GM19193 (cell line): Measurements from ENCODE around the gene ZNF214.

ENCODE experiments used
- POLR2A ChIP-seq: IDR thresholded peaks from 4 replicates; pipeline ENCODE4 v1.6.1; 2011; ENCODE audit not compliant: insufficient read depth, insufficient read length; ENCODE audit errors: extremely low read depth

Gene ZNF214

GRCh38 chr11:7020183-7020917, at the start of gene ZNF214, which contains the start of gene NLRP14:
ZNF214 (minus strand) TSS chr11:7020346; CDS start chr11:7002835, 17,511 bp downstream.
NLRP14 (plus strand) TSS chr11:7020479; CDS start chr11:7038587, 18,108 bp downstream.
- no peak for TF ChIP-seq POLR2A

GRCh38 chr11:7062534-7062933, 42.4 kb upstream of the ZNF214 start:
- TF ChIP-seq POLR2A = no peak

GRCh38 chr11:7060868-7061267, 40.7 kb upstream of the ZNF214 start:
- no peak for TF ChIP-seq POLR2A

- no peak for TF ChIP-seq POLR2A
Observed at GRCh38 chr11:7057641-7058040, 37.5 kb upstream of the ZNF214 start.

GRCh38 chr11:7056828-7057513, 36.8 kb upstream of the ZNF214 start:
- TF ChIP-seq POLR2A = no peak

GRCh38 chr11:7050191-7050590, 30.0 kb upstream of the ZNF214 start:
- no peak for TF ChIP-seq POLR2A

GRCh38 chr11:7046474-7047175, 26.5 kb upstream of the ZNF214 start:
- TF ChIP-seq POLR2A = no peak

GRCh38 chr11:7034019-7034418, 13.9 kb upstream of the ZNF214 start:
- no peak for TF ChIP-seq POLR2A

GRCh38 chr11:7032692-7033091, 12.5 kb upstream of the ZNF214 start:
- TF ChIP-seq POLR2A = no peak

- TF ChIP-seq POLR2A = no peak
Observed at GRCh38 chr11:7031471-7031871, 11.3 kb upstream of the ZNF214 start.

- TF ChIP-seq POLR2A = no peak
Observed at GRCh38 chr11:7030836-7031235, 10.7 kb upstream of the ZNF214 start.

GRCh38 chr11:7028141-7028540, 8.0 kb upstream of the ZNF214 start:
- no peak for TF ChIP-seq POLR2A

GRCh38 chr11:7021318-7021717, 1.2 kb upstream of the ZNF214 start:
- TF ChIP-seq POLR2A = no peak

- TF ChIP-seq POLR2A = no peak
Observed at GRCh38 chr11:7019500-7020182, 505 bp downstream of the ZNF214 start.

- no peak for TF ChIP-seq POLR2A
Observed at GRCh38 chr11:7016011-7016410, 4.1 kb downstream of the ZNF214 start.
